Sciatic nerve (tissue), 2 donors: ENCODE measurements around the gene UBAP2. TPM values are rescaled to one million over a fixed set of nuclear protein-coding genes. Genes with fewer than 3 reads are reported as not detected.
A peak's percentile ranks its signal among the peaks of the same experiment; 100 is the strongest.
"Not testable (repeated sequence)": the region's sequence is repeated elsewhere in the genome, so short reads cannot be mapped to it uniquely, and the experiment has no call there.

Experiments
- ATAC-seq: fragments of 200-7000 bp; cut with Tn5 transposase; one replicate; pipeline ENCODE4 v1.9.1; 2020; ENCODE audit warnings: mild to moderate bottlenecking, moderate library complexity
- DNase-seq: peaks from one replicate; pipeline ENCODE4 v3.0.0-alpha.2; 2020; ENCODE audit warnings: low spot score
- intact Hi-C: fragments of 100-400 bp; cut with DNase I; formaldehyde crosslinking; loops from one replicate; pipeline ENCODE4 v1.14.2; 2022
- total RNA-seq: library from RNA; stranded (reverse); fragmentation: NEBNext Ultra II Directional; extraction: Animal tissue kit (Norgen Biotek cat#: 25700); gene quantifications from one replicate; pipeline ENCODE4 v1.2.1, GENCODE V29; 2021
- donor health status: DM: no; HTN: no; CAD: no.
- donor health status: DM: no; HTN: no; CAD: no.

The UBAP2 gene
- total RNA-seq, 1 donor from 2014 or later, result 54.0 TPM

GRCh38 chr9:34059281-34059680 lies 10.6 kb upstream of the UBAP2 start:
- DNase-seq (no peak), ATAC-seq (no peak)
- intact Hi-C loops, result no loop called here

- ATAC-seq (no peak), DNase-seq (no peak)
- intact Hi-C loops, result no loop called here
Observed at GRCh38 chr9:34049630-34050384, 1.1 kb upstream of the UBAP2 start.

- DNase-seq (peak; percentile 70), ATAC-seq (peak; percentile 20)
- intact Hi-C loops, result no loop called here
Observed at GRCh38 chr9:34047864-34048726, 592 bp downstream of the UBAP2 start.

- intact Hi-C loops, result no loop called here
- DNase-seq (no peak), ATAC-seq (no peak)
Observed at GRCh38 chr9:34046784-34047379, 1.8 kb downstream of the UBAP2 start.

GRCh38 chr9:34045903-34046302 lies 2.8 kb downstream of the UBAP2 start:
- DNase-seq (no peak), ATAC-seq (no peak)
- intact Hi-C loops, result no loop called here

- ATAC-seq, DNase-seq, intact Hi-C loops: not testable (repeated sequence)
Observed at GRCh38 chr9:34042074-34042473, 6.6 kb downstream of the UBAP2 start.

- not testable (repeated sequence) for DNase-seq, ATAC-seq
Observed at GRCh38 chr9:34038851-34039250, 9.8 kb downstream of the UBAP2 start.

GRCh38 chr9:34037626-34038025 lies 11.1 kb downstream of the UBAP2 start:
- no peak for ATAC-seq
- intact Hi-C loops, result loop anchor here (10.0 kb wide), 1 partner anchor 517 kb away; no protein-coding TSS in a partner anchor

More at GRCh38 chr9:34038851-34039250, 9.8 kb downstream of the UBAP2 start:
- intact Hi-C loops, result loop anchor here (10.0 kb wide), 1 partner anchor 516 kb away; no protein-coding TSS in a partner anchor

GRCh38 chr9:34036625-34037024 lies 12.1 kb downstream of the UBAP2 start:
- no peak for ATAC-seq
- DNase-seq, result no peak
- intact Hi-C loops, result loop anchor here (10.0 kb wide), 1 partner anchor 518 kb away; no protein-coding TSS in a partner anchor

More at GRCh38 chr9:34037626-34038025, 11.1 kb downstream of the UBAP2 start:
- DNase-seq, result no peak

- ATAC-seq (no peak), DNase-seq (no peak)
- intact Hi-C loops, result loop anchor here (10.0 kb wide), 1 partner anchor 519 kb away; no protein-coding TSS in a partner anchor
Observed at GRCh38 chr9:34035656-34036055, 13.0 kb downstream of the UBAP2 start.

GRCh38 chr9:34034698-34035065 lies 14.0 kb downstream of the UBAP2 start:
- ATAC-seq (no peak), DNase-seq (no peak)
- intact Hi-C loops, result loop anchor here (10.0 kb wide), 1 partner anchor 520 kb away; no protein-coding TSS in a partner anchor

- intact Hi-C loops, result loop anchor here (10.0 kb wide), 1 partner anchor 522 kb away; no protein-coding TSS in a partner anchor
- ATAC-seq (no peak), DNase-seq (no peak)
Observed at GRCh38 chr9:34032631-34033030, 16.1 kb downstream of the UBAP2 start.

GRCh38 chr9:34027845-34028574 lies 20.7 kb downstream of the UBAP2 start:
- intact Hi-C loops, result no loop called here
- ATAC-seq, result no peak
- no peak for DNase-seq

GRCh38 chr9:34025811-34026210 lies 22.9 kb downstream of the UBAP2 start:
- intact Hi-C loops, result no loop called here
- ATAC-seq (no peak), DNase-seq (no peak)

- ATAC-seq, result no peak
Observed at GRCh38 chr9:34025062-34025461, 23.6 kb downstream of the UBAP2 start.

GRCh38 chr9:34024476-34024875 lies 24.2 kb downstream of the UBAP2 start:
- ATAC-seq, DNase-seq, intact Hi-C loops: not testable (repeated sequence)

More at GRCh38 chr9:34025062-34025461, 23.6 kb downstream of the UBAP2 start:
- intact Hi-C loops, result no loop called here
- no peak for DNase-seq

GRCh38 chr9:34016149-34016548 lies 32.5 kb downstream of the UBAP2 start:
- intact Hi-C loops, result loop anchor here (10.0 kb wide), 1 partner anchor 239 kb away; no protein-coding TSS in a partner anchor
- DNase-seq (no peak), ATAC-seq (no peak)

GRCh38 chr9:34010979-34011378 lies 37.7 kb downstream of the UBAP2 start:
- DNase-seq, result no peak
- no peak for ATAC-seq
- intact Hi-C loops, result loop anchor here (10.0 kb wide), 1 partner anchor 244 kb away; no protein-coding TSS in a partner anchor
